NK-92 (cell line): Measurements from ENCODE around the gene PSG5.
"Not testable (repeated sequence)": the region's sequence is repeated elsewhere in the genome, so short reads cannot be mapped to it uniquely, and the experiment has no call there.

Source experiments
- DNase-seq: peaks from one replicate; lab custom pipeline; 2025; ENCODE audit not compliant: unreplicated experiment; lab: John Stamatoyannopoulos, UW

Gene PSG5

DNA sequence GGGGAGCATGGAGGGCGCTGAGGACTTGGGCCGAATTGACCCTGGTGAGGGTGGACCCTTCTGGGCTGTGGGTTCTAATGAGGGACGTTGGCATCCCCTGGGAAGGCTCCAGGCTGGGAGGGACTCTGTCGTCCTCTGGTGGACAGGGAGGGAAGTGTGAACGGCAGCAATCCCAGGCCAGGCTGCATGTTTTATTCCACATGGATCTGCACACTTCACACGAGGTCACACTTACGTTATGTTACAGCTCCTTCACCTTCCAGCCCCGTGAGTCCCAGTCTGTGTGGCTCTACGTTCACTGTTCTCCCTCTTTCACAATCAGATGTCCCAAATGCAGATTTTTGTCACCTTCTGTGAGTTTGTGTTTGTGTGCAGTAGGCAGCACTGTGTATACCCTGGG lies 1.8 kb upstream of the PSG5 start:
- DNase-seq = not testable (repeated sequence)

DNA sequence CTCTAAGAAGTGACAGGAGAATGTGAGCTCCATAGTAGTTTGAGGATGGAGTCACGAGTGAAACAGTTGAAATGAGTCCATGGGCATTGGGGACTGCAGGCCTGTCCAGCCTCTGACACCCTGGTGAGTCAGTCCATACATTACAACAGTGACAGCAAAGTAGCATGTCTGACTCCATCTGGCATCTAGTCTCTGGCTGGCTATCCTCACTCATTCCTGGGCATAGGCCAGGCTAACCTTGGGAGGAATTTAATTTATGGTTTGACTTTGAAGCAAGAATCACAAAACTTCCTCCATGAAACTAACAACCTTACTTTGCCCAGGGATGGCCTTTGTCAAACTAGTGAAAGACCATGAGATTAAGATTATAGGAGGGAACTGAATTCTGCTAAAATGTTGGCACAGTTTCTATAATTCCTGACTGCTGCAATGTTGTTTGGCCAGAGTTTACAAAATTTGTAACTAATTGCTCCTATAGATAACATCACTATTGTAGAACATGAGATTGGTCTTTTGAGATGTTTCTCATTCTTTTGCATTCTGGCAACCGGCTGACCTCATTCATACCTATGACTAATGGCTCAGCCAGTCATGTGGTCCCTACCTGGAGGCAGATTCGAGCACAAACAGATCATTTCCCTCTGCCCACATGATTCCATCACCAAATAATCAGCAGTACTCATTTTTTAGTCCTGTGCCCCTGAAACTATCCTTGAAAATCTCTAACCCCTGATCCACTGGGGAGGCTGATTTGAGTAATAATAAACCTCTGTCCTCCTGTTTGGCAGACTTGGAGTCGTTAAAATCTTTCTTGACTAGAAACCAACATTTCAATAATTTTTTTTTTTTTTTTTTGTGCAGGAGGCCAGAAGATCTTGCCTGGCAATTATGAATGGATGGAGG lies 4.2 kb downstream of the PSG5 start:
- not testable (repeated sequence) for DNase-seq

DNA sequence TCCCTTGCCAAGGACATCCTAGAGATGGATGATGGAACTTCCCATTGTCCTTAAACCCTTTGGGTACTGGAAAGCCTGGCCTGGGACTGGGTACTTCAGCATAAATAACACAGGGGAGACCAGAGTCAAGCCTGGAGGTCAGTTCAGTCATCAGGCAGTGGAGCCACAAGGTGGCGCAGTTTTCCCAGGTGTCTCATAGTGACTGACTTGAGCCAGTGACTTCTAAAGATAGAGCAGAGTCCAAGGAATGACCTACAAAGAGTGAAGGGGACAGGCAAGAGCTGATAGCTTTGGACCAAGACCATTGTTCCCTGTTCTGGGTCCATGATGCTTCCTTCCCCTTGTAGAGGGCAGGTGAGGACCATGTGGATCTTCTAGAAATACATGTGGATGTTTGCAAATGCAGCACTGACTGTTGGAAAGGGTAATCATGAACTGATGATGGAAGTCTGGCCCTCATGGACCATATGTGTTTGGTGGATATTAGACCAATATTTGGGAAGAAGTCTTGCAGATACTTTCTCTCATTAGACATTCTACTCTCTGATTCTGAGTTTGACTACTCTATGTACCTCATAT lies 6.7 kb downstream of the PSG5 start:
- not testable (repeated sequence) for DNase-seq

DNA sequence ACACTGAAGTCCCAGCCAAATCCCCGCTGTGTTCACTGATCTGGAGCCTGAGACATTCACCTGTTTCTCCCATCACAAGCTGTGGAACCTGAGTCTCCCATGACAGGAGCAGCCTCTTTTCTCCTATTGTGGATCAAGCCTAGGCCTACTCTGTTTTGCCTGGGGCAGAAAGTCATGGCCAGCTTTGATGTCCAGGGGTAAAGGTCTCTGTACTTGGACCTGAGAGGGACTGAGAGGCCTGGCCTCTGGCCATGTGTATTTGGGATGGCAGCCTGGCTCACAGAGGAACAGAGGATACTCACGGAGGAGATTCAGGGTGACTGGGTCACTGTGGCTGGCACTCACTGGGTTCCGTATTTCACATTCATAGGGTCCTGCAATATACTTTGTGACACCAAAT lies 7.8 kb downstream of the PSG5 start:
- not testable (repeated sequence) for DNase-seq

DNA sequence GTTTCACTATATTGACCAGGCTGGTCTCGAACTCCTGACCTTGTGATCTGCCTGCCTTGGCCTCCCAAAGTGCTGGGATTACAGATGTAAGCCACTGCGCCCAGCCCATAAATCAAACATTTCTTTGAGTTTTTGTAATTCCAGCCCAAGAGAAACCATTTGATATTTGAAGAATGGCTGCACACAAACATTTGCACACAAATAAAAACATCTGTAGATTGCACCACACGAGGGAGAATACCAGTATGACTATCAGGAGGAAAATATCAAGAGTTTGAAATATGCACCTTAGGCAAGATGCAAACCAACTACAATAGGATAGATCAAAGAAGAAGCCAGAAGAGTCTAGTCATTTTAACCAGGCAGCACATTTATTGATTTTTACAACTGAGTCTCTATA lies 20.4 kb downstream of the PSG5 start:
- not testable (repeated sequence) for DNase-seq

DNA sequence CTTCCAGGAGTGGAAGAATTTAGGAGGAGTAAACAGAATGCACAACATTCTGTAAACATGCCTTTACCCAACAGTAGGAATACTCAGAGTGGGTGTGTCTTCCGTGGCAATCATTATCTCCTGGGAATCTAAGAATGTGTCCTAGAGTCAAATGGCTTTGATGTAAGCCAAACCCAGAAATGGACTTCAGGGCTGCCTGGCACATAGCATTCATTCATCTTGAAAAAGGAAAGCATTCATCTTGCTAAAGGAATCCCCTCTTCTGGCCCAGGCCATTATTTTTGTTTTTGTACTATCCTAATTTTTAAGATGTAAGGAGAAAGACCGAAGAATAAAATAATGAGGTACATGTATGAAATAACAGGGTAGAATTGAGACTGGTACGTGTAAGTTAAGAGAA lies 23.2 kb downstream of the PSG5 start:
- not testable (repeated sequence) for DNase-seq

DNA sequence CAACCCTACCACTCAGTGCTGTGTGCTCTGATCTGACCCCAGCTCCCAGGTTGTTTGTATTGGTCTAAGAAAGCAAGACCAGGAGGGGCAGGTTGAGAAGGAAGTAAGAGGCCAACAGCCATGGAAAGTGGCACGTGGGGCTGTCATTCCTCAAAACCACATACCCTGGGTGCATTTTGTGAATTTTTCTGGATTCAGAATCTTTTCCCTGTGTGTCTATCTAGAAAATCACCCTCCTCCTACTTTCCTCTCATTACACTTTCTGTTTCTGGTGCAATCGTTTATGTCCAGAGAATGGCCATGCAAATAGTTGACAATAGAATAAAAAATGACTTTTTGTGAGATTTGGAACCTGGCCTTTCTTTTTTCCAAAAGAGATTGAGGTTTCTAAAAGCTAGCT lies 24.1 kb downstream of the PSG5 start:
- not testable (repeated sequence) for DNase-seq

DNA sequence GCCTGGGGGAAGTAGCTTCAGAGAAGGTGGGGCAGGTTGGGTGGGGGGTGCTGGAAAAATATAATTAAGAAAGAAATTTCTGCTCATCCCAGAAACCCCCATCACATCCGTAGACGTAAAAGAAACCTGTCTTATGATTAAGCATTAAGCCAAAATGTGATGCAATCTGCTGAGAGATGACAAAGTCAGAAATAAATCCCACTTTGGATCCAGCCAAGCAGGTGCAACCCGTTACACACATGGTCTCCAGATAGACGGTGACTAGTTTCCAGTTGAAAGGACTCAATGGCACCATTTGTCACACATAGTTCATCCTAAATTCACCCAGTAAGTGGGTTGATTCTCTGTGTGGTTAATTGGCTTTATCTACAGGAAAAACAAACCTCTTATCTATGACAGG lies 34.1 kb downstream of the PSG5 start:
- no peak for DNase-seq

DNA sequence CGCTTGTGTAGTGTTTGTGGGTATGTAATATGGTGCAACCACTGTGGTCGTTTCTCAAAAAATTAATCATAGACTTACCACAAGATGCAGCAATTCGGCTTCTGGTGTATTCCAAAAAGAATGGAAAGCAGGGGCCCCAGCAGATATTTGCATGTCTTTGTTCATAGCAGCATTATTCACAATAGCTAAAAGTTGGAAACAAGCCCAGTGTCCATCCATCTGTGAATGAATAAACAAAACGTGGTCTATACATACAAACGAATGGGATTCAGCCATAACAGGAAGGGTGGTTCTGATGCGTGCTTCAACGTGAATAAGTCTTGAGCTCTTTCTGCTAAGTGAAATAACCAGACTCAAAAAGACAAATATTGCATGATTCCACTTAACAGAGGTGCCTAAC lies 36.5 kb downstream of the PSG5 start:
- DNase-seq = not testable (repeated sequence)

DNA sequence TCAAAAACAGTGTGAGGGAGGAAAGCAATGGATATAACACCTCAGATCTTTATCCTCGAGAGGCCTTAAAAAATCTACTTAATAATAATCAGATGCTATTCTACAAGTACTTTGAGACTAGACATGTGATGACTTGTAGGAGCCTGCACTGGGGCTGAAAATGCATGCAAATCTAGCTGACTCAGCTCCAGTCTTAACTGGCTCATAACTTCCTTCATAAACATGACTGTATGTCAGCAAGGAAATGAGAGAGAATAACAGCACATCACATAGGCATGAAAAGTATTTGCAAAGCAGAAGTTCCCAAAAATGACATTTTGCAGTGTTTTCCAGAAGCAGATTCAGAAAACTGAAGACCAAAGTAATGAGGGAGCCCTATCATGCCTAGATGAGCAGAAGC lies 38.1 kb downstream of the PSG5 start:
- no peak for DNase-seq

DNA sequence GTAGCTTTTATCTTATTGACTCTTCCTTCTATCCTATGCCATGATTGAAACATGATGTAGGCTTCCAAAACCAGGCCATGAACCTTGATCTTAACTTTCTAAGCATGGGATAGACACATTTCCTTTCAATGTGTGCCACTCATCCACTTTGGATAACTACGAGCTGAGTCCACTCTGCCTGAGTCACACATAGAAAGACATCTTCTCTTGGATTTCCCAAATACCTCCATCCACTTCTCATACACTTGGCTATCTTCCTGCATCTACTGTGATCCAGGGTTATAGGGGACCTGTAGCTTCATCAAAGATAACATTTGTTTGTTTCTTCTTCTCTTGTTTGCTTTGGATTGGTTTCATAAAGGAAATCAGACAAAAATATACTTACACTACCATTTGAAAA lies 44.6 kb downstream of the PSG5 start:
- DNase-seq = not testable (repeated sequence)

DNA sequence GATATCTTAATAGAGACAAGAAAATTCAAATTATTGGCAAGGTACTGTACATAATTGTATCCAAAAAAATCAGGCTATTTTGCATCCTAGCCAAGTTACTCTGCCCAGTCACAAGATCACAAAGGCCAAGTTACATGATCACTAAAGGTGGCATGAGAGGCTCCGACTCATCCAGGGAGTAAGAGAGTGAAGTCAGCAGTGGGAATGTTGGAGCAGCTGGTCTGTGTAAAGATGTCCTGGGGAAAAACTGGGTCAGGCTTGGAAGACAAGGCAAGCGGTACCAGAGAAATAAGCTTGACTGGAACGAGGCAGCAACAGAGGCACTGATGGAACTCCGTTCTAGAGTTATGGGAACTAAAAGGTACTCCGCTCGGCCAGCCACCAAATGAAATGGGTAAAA lies 53.6 kb downstream of the PSG5 start:
- DNase-seq = no peak

DNA sequence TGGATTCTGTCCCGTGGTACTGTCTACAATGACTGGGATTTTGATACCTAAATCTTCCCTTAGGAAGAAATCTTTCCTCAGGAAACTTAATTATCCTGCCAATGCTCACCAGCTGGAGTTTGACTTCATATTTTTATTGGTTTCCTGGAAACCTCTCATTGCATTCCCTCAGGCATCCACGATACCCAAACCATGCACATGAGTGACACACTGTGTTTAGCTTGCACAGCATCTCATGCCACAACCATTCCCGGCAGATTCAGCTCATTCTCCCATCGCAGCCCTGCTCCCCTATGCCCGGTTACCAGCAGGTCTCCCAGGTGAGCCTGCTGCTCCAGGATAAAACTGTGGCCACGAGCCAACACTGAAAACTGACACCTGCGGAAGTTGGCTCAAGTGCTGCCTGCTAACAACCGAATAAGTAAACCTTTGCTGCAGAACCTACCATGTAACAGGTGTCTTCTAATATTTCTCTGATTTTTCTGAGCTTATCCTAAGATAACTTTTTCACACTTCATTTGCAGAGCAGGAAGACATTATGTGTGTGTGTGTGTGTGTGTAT lies 55.0 kb downstream of the PSG5 start:
- DNase-seq = not testable (repeated sequence)

DNA sequence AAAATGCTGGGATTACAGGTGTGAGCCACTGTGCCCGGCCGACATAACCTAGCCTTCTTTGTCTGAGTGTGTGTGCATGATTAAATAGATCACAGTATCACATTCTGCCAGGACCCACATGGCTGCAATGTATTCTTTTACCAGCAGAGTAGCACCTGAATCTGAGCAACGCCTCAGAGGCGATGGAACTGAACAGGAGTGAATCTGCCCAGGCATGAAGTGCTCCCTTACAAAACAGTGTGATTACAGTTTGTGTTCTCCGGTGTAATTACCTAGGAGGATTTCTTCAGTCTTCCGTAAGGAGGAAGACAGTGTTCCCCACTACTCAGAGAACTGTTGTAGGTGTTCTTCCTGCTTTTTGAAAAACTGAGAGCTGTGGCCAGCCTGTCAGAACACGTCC lies 57.1 kb downstream of the PSG5 start:
- DNase-seq = not testable (repeated sequence)

DNA sequence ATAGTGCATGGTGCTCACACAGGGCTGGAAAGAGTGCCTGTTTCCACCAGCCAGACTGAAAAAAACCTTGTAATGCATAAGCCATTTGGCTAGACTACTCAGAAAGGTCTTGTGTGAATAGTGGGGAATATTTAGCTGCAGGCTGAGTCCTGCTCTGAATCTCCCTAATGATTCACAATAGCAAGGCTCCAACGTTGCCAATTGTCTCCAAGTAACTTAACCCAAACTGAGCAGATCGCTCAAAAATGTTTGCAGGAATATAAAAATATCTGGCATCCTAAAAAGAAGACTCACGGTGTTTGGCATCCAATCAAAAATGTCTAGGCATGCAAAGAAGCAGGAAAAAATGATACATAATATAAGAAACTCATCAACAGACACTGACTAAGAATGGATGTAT lies 59.0 kb downstream of the PSG5 start:
- DNase-seq = not testable (repeated sequence)

DNA sequence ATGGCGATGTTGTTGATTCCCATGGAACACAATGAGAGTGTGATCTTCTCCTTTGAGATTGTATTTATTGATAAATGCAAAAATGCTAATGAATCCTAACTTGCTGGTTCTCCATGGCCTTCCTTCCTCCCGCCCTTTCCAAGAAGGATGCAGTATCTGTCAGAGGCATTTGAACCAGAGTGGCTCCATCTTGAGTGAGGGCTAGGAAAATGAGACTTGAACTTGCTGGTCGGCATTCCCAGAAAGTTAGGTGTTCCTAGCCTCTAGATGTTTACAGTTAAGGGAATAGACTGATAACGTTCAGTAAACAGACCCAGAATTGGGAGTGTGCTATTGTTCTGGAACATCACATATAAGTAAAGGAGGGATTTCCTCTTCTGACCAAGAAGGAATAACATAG lies 59.6 kb downstream of the PSG5 start:
- no peak for DNase-seq

DNA sequence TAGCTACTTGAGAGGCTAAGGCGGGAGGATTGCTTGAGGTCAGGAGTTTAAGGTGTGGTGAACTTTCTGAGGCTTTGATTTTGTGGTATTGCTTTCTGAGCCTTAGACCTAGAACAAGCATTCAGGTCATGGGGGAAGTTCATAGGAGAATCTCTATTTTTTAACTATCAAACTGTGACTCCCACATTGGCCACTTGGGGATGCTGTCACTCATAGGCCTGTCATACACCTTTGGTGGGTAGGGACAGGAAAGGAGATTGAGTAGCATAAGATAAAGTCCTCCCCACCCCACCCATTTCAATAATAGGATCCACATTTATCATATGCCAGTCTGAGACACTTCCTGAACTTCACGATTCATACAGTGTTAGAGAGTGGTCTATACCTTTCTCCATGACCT lies 62.0 kb downstream of the PSG5 start:
- no peak for DNase-seq

DNA sequence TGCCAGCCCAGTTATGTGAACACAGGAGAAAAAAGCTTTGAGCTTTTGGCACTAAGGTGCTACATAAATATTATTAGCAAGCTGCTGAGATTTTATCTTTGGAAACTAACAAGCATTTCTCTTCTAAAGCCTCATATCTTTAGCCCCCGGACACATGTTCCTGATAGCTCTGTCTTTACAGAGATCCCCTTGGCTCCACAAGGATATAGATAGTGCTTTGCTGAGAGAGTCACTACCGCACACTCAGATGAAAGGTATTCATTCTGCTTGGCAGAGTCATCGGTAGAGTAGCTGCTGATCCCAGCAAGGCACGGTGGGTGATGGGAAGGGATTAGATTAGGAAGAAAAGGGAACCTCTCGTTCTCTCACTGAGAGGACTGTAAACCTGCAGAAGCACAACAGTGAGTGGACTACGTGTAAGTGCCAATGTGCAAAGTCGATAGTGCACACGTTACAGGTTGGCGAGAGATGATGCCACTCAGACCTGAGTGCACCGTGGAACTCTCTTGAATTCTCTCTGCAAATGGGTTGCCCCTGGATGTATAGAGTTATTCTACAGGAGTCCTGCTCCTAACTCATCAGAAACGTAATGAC lies 65.8 kb downstream of the PSG5 start:
- DNase-seq = not testable (repeated sequence)

DNA sequence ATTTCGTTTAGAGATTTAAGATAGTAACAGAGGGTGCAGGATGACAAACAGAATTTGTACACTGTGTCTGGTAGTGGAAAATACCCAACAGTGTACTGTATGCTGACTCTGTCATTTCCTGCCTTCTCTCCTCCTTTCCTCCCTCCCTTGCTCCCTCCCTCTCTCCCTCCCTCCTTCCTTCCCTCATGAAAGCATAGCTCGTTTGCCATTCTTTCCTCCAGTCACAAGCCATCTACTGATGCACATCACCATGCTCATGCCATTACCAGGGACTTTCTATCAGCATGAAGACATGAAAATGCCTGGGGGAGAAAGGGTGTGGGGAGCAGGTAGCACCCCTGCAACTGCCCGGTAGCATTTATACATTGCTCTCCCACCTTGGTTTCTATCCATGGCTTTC lies 66.8 kb downstream of the PSG5 start:
- not testable (repeated sequence) for DNase-seq
